ENCODE data around the gene LMAN2.

Gene LMAN2

GRCh38 chr5:177296581-177296980, 54.9 kb downstream of the LMAN2 start:
- no peak for TF ChIP-seq CTCF (IDR thresholded peaks at IDR 0.05; ENCODE audit: borderline replicate concordance, insufficient read depth, low read depth, low read length)

GRCh38 chr5:177295924-177296323, 55.5 kb downstream of the LMAN2 start:
- H3K4me3 ChIP-seq (ENCODE audit: low read depth, low read length): no peak overlapping the region
- TF ChIP-seq CTCF (IDR thresholded peaks at IDR 0.05; ENCODE audit: borderline replicate concordance, insufficient read depth, low read depth, low read length): no peak

More at GRCh38 chr5:177296581-177296980, 54.9 kb downstream of the LMAN2 start:
- H3K4me3 ChIP-seq (ENCODE audit: low read depth, low read length): no peak overlapping the region

- TF ChIP-seq CTCF (IDR thresholded peaks at IDR 0.05; ENCODE audit: borderline replicate concordance, insufficient read depth, low read depth, low read length): no peak
- H3K4me3 ChIP-seq (ENCODE audit: low read depth, low read length): no peak overlapping the region
These were observed 56.8 kb downstream of the LMAN2 start for GRCh38 chr5:177294632-177295031.

GRCh38 chr5:177293819-177294581, 57.5 kb downstream of the LMAN2 start:
- no peak overlapping the region for H3K4me3 ChIP-seq (ENCODE audit: low read depth, low read length)
- no peak for TF ChIP-seq CTCF (IDR thresholded peaks at IDR 0.05; ENCODE audit: borderline replicate concordance, insufficient read depth, low read depth, low read length)

GRCh38 chr5:177291735-177292134, 59.7 kb downstream of the LMAN2 start:
- no peak for TF ChIP-seq CTCF (IDR thresholded peaks at IDR 0.05; ENCODE audit: borderline replicate concordance, insufficient read depth, low read depth, low read length)
- H3K4me3 ChIP-seq (ENCODE audit: low read depth, low read length): no peak overlapping the region

- TF ChIP-seq CTCF (IDR thresholded peaks at IDR 0.05; ENCODE audit: borderline replicate concordance, insufficient read depth, low read depth, low read length): no peak
- no peak overlapping the region for H3K4me3 ChIP-seq (ENCODE audit: low read depth, low read length)
These were observed 60.5 kb downstream of the LMAN2 start for GRCh38 chr5:177290816-177291596.

Measured in GM12875 (cell line).